NCI-H2196 treated with DMSO at 0.1 percent for 48 hours (cell line): Measurements from ENCODE around the gene GRID1.
"Not testable (repeated sequence)": the region's sequence is repeated elsewhere in the genome, so short reads cannot be mapped to it uniquely, and the experiment has no call there.

ENCODE experiments used
- DNase-seq: peaks from one replicate; lab custom pipeline; 2025; ENCODE audit not compliant: unreplicated experiment; lab: John Stamatoyannopoulos, UW

The GRID1 gene

DNA sequence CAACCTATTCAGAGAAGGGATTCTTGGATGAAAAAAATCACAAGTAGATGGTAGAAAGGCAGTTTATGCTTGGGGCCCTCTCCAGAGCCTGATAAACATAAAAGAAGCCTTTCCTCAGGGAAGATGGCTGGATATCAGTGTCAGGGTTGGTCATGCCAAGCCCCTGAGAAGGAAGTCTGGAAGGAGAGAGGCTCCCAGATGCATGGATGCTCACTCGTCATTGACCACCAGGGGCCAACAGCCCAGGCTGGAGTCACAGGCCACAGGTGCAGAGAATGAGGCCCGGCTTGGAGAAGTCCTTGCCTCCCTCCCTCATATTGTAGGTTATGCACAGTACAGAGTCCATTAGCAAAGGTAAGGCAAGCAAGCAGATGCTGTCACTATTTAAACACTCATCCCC, 506.7 kb downstream of the GRID1 start:
- DNase-seq, result no peak

DNA sequence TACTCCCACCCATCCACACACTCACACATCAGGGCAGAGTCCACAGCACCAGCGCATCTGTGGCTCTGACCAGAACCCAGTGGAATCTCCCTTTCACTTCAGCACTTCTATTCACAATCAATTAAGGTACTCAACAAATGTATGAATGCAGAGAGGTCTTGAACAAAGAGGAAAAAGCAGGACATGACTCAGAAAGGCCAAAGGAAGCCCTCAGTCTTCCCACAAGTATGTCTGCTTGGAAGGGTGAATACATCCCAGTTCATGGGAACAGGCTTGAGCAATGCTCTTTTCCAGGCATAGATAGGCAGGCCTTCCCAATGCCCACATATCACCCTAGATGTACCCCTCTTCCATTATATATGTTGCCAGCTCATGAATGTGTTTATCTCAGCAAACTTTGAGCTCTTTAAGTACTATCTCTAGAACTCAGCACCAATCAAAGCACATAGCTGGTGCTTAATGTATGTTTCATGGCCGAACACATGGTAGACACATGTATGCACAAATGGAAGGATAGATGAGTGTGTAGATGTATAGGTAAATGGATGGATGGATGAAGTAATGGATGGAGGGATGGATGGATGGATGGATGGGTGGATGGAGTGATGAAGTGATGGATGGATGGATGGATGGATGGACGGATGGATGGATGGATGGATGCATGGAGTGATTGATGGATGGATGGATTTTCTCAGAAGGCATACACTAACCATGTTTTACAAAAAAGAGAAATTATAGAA, 507.6 kb downstream of the GRID1 start:
- DNase-seq, result no peak

DNA sequence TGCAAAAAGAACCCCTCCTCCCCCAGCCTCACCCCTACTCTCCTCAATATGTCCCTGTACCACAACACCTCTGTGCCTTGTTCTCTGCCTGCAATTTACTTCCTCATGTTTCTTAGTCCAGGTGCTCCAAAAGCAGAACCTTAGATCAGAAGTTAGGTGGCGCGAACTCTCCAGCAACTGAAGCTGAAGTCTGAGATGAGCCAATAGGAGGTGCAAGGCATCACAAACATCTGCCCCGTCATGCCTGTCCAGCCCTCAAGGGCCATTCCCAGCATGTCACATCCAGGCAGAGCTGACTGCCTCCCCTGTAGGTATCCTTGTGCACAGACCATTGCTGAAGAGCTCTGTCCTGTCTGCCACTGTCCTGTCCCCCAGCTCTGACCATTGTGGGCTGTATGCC, 508.8 kb downstream of the GRID1 start:
- DNase-seq, result no peak

DNA sequence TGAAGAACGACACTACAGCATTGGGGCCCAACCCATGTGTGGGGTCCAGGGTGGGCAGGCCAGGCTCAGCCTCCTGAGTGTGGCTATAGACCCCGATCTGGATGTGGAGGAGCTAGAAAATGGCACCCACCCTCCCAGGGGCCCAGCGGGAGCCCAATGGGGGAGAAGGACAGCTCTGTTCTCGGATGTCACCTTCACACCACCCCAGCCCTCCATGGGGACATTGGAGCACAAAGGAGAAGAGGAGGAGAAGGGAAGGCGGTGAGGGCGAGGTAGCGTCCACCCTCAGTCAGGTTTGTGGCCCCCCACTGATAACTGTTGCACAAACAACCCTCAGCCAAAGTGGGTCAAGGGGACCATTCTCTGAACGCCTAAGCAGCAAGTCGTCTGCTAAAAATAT, 509.3 kb downstream of the GRID1 start:
- DNase-seq, result no peak

DNA sequence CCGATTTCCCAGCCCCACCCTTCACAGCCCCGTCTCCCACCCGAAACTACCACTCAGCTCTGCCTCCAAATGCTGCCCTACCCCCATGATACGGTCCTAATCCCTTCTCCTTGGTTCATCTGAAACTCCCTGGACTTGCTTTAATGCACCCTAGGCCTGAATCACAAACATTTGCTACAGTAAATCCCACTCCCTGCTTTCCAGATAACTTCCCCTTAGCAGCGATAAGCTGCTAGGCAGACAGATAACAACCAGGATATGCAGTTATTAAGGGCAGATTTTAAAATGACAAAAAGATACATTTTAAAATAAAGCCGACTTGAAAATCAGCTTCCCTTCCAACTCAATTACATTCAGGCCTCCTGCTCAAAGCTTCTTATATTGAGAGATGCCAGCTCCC, 514.7 kb downstream of the GRID1 start:
- no peak for DNase-seq

DNA sequence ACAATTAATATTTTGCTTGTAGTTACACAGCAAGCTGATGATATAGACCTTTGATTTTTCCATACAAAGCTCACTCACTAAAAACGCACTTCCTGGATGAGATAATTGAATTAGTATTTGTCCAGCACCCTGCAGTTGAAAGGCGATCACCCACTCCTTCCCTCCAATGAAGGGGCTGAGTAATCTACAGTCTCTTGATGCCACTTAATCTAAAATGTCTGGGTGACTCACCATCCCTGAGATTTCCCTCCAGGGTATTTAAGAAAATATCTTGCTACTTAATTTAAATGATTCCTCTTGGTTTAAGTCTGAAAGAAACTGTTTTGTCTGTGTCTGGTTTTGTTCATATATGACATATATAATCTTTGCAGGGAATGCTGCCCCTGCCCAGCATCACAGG, 515.3 kb downstream of the GRID1 start:
- peak; percentile 24 for DNase-seq

DNA sequence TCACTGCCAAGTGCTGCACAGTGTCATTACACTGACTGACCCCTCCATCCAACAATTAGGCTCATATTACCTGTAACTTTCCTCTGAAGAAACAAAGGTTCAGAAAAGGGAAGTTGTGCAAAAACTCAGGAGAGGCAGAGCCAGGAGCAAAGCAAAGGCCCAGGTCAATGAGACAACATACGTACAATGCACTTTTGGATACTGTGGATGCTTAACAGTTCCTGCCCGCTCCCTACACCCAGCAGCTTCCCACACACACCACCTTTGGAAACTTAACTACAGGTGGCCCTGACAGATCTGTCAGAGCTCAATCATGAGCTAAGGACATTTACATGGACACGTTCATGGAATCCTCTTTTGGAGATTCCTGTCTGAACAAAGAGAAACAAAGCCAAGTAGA, 515.9 kb downstream of the GRID1 start:
- DNase-seq, result no peak

DNA sequence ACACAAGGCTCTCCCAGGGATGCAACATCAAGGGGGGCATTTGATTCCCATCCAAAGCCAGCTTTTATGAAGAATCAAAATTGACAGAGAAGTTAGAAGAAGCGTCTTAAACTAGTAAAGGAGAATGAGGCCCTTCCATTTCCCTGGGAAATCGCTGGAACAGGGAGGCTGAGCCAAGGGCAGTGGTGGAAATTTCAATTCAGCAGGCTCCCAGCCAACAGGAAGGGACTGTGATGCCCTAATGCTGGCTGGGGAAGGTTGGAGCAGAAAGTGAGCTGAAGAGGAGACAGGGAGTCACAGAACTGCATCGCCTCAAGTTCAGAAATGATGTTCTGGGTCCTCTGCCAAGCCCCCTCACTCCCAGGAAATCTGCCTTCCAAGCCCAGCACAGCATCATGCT, 517.3 kb downstream of the GRID1 start:
- no peak for DNase-seq

DNA sequence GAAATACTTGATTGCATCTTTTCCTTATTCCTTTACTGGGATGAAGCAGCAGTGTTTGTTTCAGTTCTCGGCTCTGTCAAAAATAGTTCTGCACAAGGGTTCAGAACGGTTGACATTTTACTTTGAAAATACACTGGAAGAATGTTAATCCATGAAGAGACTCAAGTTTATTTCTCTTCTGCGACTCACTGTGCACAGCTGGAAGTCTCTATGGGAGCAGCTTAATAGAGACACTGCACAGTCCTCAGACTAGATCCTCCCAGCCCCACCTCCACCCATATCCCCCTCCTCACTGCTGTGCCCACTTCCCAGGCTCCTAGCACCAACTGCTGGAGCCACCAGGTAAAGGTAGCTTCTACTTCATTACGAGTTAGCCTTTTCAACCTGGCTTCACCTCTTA, 517.8 kb downstream of the GRID1 start:
- DNase-seq, result no peak

DNA sequence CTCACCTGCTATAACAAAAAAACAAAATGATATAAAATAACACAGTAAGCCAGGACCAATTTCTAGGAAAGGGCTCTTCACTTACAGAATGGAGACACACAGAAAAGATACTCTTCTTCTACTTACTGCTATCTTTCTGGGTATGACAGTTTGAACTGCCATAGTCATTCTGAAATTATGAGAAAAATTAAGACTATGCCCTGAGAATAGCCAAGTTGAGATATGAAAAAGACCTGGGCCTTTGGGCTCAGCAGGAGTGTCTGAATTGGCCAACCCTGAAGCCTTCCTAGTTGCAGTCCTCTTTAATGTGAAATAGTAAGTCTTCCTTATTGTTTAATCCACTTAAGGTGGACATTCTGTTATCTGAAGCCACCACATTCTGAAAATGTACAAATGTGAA, 519.5 kb downstream of the GRID1 start:
- DNase-seq, result no peak

DNA sequence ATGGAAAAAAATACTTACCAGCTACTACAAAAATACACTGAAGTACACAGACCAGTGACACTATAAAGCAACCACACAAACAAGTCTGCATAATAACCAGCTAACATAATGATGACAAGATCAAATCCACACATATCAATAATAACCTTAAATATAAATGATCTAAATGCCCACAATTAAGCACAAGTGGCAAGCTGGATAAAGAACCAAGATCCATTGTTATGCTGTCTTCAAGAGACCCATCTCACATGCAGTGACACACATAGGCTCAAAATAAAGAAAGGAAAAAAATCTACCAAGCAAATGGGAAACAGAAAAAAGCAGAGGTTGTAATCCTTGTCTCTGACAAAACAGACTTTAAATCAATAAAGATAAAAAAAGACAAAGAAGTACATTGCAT, 527.9 kb downstream of the GRID1 start:
- not testable (repeated sequence) for DNase-seq

DNA sequence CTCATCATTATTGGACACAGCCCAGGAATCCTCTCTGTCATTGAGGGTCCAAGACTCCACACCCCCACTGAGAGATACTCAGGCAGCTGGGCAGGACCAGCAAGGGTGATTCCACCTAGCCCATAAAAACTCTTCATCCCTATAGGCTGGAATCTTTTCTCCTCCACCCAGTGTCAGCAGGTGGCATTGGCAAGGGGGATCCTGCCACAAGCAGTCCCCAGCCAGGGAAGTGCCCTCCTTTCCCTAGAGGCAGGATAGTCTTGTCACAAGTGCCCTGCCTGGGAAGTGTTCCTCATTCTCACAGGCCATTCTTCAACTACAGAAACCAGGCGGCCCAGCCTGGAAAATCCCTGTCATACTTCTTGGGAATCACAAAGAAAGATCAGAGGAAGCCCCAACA, 533.6 kb downstream of the GRID1 start:
- no peak for DNase-seq

DNA sequence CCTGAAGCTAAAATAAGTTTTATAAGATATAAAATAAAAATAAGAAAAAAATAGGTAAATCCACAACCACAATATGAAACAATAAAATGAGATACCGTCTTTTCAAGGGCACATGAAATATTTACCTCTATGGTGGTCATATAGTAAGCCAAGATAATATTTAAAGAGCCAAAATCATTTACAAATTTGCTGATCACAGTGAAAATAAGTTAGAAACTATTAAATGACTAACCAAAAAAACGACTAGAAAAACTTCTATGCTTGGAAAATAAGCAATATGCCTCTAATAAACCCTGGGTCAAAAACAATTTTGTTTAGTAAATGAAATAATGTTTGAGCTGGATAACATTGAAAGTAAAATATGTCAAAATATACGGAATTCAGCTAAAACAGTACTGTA, 535.2 kb downstream of the GRID1 start:
- DNase-seq, result no peak

DNA sequence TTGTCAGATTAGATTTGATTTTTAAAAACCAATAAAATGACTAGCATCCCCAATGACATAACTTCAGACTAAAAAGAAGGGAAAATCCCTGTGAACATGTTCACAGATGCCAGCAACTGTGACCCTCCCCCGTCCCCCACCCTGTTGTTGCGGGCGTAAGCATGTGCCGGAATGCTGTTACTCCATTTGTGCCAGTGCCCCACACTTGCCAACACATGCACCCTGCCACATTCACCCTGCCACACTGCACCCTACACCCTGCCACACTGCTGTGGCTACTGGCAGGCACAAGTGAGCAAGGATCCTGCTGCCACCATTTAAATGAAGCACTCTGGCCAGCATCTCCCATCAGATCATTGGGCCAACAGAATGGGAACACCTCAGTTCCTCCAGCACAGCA, 540.2 kb downstream of the GRID1 start:
- no peak for DNase-seq

DNA sequence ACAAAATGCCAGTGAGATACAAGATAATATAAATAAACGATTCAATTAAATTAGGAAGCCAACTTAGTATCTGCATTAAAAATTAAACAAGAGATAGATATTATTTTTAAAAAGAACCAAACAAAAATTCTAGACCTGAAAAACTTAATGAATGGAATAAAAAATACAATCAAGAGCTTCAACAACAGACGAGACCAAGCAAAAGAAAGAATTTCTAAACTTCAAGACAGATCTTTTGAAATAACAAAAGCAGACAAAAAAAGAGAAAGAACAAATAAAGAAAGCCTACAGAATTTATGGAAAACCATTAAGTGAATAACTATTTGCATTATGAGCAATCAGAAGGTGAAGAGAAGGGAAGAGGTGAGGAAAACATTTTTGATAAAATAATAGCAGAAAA, 555.2 kb downstream of the GRID1 start:
- no peak for DNase-seq

DNA sequence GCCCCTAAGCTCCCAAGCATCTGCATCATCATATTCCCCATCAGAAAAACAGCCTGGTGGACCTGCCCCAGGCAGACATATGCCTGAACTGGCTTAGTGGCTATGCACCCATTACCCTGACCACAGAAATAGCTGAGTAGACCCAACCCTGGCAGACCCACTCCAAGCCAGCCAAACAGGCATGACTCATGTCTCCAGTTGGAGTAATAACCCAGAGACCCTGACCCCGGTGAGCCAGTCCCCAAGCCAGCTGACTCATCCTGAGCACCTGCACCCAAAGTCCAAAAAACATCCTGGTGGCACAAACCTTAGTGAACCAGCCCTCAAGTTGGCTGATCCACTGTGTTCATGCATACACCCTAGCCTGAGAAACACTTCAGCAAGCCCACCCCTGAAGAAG, 555.9 kb downstream of the GRID1 start:
- no peak for DNase-seq

DNA sequence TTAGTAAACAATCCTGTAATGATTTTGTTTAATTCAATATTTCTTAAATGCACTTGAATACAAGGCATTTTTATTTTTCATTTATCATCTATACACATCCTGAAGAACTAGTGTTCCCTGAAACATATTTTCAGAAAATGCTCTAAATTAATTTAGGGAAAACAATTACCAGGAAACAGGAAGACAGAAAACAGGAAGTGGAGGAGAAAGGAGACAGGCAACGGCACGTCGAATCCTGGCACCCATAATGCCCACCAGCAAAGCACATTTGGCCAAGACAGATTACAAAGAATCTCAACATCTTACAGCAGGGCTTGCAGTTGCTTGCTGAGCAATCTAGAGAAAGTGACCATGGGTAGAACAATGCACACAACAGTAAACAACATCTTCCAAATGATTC, 571.1 kb downstream of the GRID1 start:
- DNase-seq, result no peak

DNA sequence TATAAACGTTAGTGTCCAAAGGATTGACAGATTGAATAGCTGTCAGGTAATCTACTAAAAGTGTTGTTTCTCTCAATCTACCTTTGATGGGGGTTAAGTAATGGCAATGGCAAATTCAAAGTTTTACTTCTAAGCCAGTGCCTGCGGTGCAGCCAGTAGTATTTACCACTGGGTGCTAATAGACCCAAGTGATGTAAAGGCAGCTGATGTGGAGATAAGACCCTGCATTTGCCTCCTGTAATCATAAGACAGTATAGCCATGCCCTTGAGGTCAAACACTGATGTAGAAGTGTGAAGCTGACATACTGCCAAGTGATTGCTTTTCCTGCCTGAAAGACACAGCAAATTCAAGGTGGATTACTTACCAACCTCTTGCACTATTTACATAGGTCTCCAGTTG, 572.0 kb downstream of the GRID1 start:
- no peak for DNase-seq

DNA sequence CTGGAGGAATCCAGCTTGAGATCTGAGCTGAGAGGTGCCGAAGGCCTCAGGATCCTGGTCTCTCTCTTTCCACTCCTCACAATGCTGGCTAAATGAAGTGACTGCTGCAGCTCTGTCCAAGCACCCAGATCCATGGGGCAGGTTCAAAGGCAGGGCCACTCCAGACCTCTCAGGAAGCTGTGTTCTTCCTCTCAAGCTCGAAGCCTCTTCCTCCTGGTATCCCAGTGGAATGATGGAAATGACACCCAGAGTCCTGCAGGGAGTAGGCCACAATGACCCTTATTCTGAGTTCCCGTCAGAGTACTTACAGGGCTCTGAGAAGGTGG, 574.1 kb downstream of the GRID1 start:
- no peak for DNase-seq

DNA sequence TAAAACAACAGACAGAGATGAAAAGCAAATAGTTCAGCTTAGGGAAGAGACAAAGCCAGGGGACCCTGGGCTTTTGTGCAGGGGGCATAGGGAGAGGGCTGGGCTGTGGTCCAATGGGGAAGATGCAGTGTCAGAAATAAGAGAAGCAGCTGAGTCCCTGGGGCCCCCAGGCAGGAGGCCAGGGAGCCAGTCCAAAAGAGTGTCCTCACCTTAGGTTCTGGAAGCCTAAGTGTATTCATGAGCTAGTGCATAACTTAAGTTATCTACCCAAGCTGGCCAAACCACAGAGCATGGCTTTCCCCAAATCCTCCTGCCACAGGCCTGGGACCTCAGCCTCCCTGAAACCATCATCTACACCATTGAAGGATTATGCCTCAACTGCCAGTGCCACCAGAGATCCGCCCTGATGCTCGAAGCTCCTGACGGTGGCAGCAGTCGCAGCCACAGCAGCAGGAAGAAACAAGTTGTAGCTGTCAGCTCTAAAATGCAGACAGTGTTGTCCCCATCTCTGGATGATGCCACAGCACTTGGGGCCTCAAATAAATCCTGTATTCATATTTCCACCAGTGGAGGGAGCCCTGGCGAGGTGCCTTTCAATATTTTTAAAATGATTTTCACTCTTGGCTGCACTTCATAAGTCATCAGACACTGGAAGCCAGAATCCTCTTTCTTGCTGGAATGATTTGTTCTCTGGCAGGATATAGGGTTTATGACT, 574.6 kb downstream of the GRID1 start:
- DNase-seq, result no peak

DNA sequence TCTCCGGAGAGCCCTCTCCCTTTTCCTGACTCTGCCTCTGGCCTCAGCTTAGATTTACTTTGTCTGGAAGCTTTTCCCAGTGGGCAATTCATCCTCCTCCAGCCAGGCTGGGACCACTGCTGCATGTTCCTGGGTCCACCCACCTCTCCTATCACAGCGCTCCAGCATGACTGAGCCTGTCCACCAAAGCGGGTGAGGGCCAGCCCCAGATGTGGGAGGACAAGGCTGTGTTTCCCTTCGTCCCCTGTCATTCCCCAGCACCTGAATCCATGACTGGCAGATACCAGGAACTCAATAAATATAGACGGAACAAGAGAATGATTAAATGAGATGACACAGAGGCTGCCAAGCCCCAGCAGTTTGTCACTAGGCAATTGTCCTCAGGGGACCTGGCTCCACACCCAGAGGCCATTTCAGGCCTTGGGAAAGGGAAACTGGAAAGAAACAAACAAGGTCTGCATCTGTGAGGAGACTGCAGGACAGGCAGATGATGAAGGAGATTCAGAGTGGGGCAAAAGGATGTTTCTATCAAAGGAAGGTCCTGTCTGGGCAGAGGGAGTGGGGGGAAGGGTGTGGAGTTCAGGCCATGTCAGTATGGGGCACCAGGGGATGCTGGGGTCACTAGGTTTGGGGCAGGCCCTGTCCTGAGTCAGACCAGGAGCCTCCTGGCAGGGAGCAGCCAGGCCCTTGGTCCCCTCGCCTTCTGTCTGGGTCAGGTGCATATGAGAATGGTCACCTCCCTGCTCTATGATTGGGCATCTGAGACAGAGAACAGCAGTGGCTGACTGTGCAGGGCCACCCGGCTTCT, 576.4 kb downstream of the GRID1 start:
- DNase-seq, result no peak

DNA sequence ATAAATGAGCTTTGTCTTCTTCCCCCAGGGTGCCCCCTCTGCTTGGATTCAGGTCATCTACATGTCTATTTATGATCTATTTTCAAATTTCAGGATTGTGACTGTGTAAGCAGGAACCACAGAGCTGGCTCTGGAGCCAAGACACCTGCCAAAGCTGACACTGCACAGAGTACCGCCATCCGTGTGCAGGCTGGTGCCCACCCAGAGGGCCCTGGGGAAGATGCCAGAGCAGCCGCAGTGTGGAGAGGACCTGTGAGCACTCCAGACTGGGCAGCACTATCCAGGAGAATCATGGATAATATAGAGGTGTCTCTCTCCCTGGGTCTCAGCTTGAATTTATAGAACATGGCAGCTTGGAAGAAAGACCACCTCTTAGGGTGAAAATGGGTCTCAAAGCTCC, 577.5 kb downstream of the GRID1 start:
- no peak for DNase-seq
